HepG2 (cell line): ENCODE measurements around the gene AGXT. TPM values are rescaled to one million over a fixed set of nuclear protein-coding genes. Genes with fewer than 3 reads are reported as not detected.

ENCODE experiments used
- EP300 ChIP-seq, 3 experiments: sonication (generic) in 1 of 3; formaldehyde crosslinking in 1 of 3; IDR thresholded peaks; 2 replicates each; pipeline versions ENCODE4 v1.5.1 to v1.6.1; 2011 to 2020; ENCODE audit warnings: low read depth in 2 of 3, low read length in 2 of 3, borderline replicate concordance in 1 of 3, improper control_type of control experiment in 1 of 3, mild to moderate bottlenecking in 1 of 3, missing genetic modification reagents in 1 of 3, moderate library complexity in 1 of 3
- IKZF4 ChIP-seq: sonication (generic); formaldehyde crosslinking; IDR thresholded peaks from 2 replicates; pipeline ENCODE4 v1.5.1; 2020; ENCODE audit warnings: borderline replicate concordance, mild to moderate bottlenecking, low read depth, missing genetic modification reagents; ENCODE audit errors: not compliant biosample characterization
- RAD21 ChIP-seq: fragments of 450-650 bp; formaldehyde crosslinking; IDR thresholded peaks from 2 replicates; pipeline ENCODE4 v1.5.0; 2020; ENCODE audit warnings: mild to moderate bottlenecking
- RFX3 ChIP-seq: IDR thresholded peaks from 2 replicates; pipeline ENCODE4 v1.6.1; 2016; ENCODE audit warnings: missing biosample characterization, missing genetic modification reagents
- RXRB ChIP-seq: IDR thresholded peaks from 2 replicates; pipeline ENCODE4 v1.6.1; 2016; ENCODE audit warnings: borderline replicate concordance, missing genetic modification reagents, missing compliant biosample characterization
- SOX6 ChIP-seq, 2 experiments: fragments of 450-650 bp in 1 of 2; sonication (generic) in 1 of 2; formaldehyde crosslinking in 1 of 2; IDR thresholded peaks; 2 replicates each; pipeline versions ENCODE4 v1.4.0 to v1.6.1; 2017 to 2020; ENCODE audit warnings: antibody characterized with exemption in 1 of 2, mild to moderate bottlenecking in 1 of 2, missing genetic modification reagents in 1 of 2
- STAG1 ChIP-seq: sonication (generic); formaldehyde crosslinking; IDR thresholded peaks from 2 replicates; pipeline ENCODE4 v1.4.0; 2020; ENCODE audit warnings: missing genetic modification reagents
- WIZ ChIP-seq: sonication (generic); formaldehyde crosslinking; IDR thresholded peaks from 2 replicates; pipeline ENCODE4 v1.5.1; 2020; ENCODE audit warnings: mild to moderate bottlenecking, missing genetic modification reagents
- ZNF124 ChIP-seq: sonication (generic); formaldehyde crosslinking; IDR thresholded peaks from 2 replicates; pipeline ENCODE4 v1.4.0; 2020; ENCODE audit warnings: missing genetic modification reagents
- ZNF354B ChIP-seq: sonication (generic); formaldehyde crosslinking; IDR thresholded peaks from 2 replicates; pipeline ENCODE4 v1.8.0; 2022; ENCODE audit warnings: mild to moderate bottlenecking, missing genetic modification reagents
- ZNF564 ChIP-seq: sonication (generic); formaldehyde crosslinking; IDR thresholded peaks from 2 replicates; pipeline ENCODE4 v1.8.1; 2023; ENCODE audit warnings: mild to moderate bottlenecking, missing genetic modification reagents
- ZNF75D ChIP-seq: sonication (generic); formaldehyde crosslinking; IDR thresholded peaks from 2 replicates; pipeline ENCODE4 v1.8.1; 2023; ENCODE audit warnings: missing genetic modification reagents, mild to moderate bottlenecking, borderline replicate concordance
- polyA plus RNA-seq, 8 experiments: library from polyadenylated mRNA; depleted of rRNA in 3 of 8; stranded (reverse) in 7 of 8; unstranded in 1 of 8; fragments of >200 nt; fragmentation: Illumina TruSeq in 4 of 8; extraction: Trizol in 4 of 8; gene quantifications; 2 replicates each; pipeline versions ENCODE4 v1.2.1 to v1.2.3, GENCODE V29; 2011 to 2016; ENCODE audit warnings: low read depth in 4 of 8, missing spikeins in 1 of 8, mixed read lengths in 1 of 8; ENCODE audit not compliant: insufficient read depth in 1 of 8
- total RNA-seq, 5 experiments: library from RNA; depleted of rRNA; stranded (reverse); fragments of >200 nt; fragmentation: Illumina TruSeq; extraction: Trizol; gene quantifications; 2 replicates each; pipeline ENCODE4 v1.2.3, GENCODE V29; 2016; ENCODE audit warnings: low read depth in 1 of 5
- TF ChIP-seq, protein P1 (sequence below), 2 experiments: fragments of 450-650 bp in 1 of 2; sonication (generic) in 1 of 2; formaldehyde crosslinking; IDR thresholded peaks; 2 replicates each; pipeline versions ENCODE4 v1.5.0 to v1.8.0; 2020 to 2022; ENCODE audit warnings: mild to moderate bottlenecking in 1 of 2, missing genetic modification reagents in 1 of 2
- TF ChIP-seq, protein P2 (sequence below): sonication (generic); formaldehyde crosslinking; IDR thresholded peaks from 2 replicates; pipeline ENCODE4 v1.4.0; 2020; ENCODE audit warnings: missing genetic modification reagents, low read depth, mild to moderate bottlenecking, borderline replicate concordance
- TF ChIP-seq, protein P3 (sequence below): sonication (generic); formaldehyde crosslinking; IDR thresholded peaks from 2 replicates; pipeline ENCODE4 v1.9.0; 2022; ENCODE audit warnings: missing genetic modification reagents, mild to moderate bottlenecking, borderline replicate concordance
- TF ChIP-seq, protein P4 (sequence below): sonication (generic); formaldehyde crosslinking; IDR thresholded peaks from 2 replicates; pipeline ENCODE4 v1.4.0; 2020; ENCODE audit warnings: missing genetic modification reagents

The AGXT gene
- total and polyA plus RNA-seq, 2 of the 13 experiments (the other 11 are each of a cell fraction or from before 2014, with no cell fraction given), result 41.9 to 96.1 TPM

DNA sequence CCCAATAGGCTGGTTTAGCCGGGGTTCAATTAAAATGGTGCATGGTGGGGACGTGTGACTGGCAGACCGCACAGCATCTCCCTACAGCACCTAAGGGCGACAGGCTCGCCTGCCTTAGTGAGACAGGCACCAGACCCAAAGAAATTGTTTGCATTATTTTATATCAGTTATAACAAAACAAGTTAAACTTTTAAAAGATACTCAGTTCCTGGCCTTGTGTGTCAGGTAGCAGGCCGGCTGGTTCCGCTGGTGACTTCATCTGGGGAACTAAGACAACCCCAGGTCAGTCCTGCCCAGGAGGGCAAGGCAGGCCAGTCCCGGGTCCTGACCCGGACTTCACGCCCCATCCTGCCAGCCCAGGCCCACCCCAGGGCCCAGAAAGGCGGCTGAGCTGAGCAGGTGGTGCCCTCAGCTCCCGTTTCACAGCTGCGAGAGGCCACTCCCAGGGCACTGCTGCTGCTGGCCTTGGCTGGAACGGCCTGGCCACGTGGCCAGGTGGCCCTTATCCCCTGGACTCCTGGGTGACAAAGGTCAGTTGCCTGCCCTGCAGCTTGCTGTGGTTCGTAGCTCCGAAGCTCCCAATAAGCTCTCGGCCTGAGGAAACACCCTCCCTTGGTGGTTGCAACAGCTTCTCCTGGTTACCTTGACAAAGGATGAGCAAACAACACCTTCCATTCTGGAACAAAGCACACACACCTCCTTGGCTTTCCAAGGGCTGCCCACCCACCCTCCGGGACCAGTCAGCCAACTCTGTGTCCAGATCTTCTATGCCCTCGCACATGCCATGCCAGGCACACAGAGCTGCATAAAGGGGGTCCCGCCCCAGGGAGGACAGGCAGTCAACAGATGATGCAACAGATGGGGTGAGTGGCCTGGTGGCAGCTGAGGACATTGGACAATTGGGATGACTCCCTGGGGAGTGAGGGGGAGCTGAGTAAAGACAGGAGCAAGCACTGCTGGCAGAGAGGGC is 11.3 kb upstream of the AGXT start (continued):
- TF ChIP-seq RXRB (CRISPR knock-in tag), result peak; percentile 92
- TF ChIP-seq, protein P1, sequence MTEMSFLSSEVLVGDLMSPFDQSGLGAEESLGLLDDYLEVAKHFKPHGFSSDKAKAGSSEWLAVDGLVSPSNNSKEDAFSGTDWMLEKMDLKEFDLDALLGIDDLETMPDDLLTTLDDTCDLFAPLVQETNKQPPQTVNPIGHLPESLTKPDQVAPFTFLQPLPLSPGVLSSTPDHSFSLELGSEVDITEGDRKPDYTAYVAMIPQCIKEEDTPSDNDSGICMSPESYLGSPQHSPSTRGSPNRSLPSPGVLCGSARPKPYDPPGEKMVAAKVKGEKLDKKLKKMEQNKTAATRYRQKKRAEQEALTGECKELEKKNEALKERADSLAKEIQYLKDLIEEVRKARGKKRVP (CRISPR knock-in tag; IDR thresholded peaks at IDR 0.05), result peak; percentile 81 to 99; a peak in 3 of 4 replicates
- TF ChIP-seq, protein P2, sequence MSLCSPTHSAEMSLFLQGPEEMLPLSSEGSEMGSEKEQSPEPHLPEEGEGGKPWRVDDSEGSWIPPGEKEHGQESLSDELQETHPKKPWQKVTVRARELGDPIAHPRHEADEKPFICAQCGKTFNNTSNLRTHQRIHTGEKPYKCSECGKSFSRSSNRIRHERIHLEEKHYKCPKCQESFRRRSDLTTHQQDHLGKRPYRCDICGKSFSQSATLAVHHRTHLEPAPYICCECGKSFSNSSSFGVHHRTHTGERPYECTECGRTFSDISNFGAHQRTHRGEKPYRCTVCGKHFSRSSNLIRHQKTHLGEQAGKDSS (CRISPR knock-in tag), result peak; percentile 99
- TF ChIP-seq EP300 (IDR thresholded peaks at IDR 0.05; ENCODE audit: low read depth in 2 of 2, low read length in 2 of 2), result peak; percentile 87 to 94
- TF ChIP-seq EP300 (CRISPR knock-in tag; IDR thresholded peaks at IDR 0.05; ENCODE audit: borderline replicate concordance), result peak; percentile 84; the same call in 1 of the 2 replicates
- TF ChIP-seq ZNF564 (CRISPR knock-in tag), result peak; percentile 95
- TF ChIP-seq, protein P3, sequence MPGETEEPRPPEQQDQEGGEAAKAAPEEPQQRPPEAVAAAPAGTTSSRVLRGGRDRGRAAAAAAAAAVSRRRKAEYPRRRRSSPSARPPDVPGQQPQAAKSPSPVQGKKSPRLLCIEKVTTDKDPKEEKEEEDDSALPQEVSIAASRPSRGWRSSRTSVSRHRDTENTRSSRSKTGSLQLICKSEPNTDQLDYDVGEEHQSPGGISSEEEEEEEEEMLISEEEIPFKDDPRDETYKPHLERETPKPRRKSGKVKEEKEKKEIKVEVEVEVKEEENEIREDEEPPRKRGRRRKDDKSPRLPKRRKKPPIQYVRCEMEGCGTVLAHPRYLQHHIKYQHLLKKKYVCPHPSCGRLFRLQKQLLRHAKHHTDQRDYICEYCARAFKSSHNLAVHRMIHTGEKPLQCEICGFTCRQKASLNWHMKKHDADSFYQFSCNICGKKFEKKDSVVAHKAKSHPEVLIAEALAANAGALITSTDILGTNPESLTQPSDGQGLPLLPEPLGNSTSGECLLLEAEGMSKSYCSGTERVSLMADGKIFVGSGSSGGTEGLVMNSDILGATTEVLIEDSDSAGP (CRISPR knock-in tag), result peak; percentile 95
- peak; percentile 72 for TF ChIP-seq RFX3 (CRISPR knock-in tag)
- TF ChIP-seq ZNF354B (CRISPR knock-in tag), result no peak
- peak; percentile 94 for TF ChIP-seq IKZF4 (CRISPR knock-in tag)
- peak; percentile 40; the same call in 1 of the 2 replicates for TF ChIP-seq STAG1
- peak; percentile 90 for TF ChIP-seq ZNF124 (CRISPR knock-in tag)
- TF ChIP-seq RAD21 (CRISPR knock-in tag), result no peak; the same call in 1 of the 2 replicates
- TF ChIP-seq, protein P4, sequence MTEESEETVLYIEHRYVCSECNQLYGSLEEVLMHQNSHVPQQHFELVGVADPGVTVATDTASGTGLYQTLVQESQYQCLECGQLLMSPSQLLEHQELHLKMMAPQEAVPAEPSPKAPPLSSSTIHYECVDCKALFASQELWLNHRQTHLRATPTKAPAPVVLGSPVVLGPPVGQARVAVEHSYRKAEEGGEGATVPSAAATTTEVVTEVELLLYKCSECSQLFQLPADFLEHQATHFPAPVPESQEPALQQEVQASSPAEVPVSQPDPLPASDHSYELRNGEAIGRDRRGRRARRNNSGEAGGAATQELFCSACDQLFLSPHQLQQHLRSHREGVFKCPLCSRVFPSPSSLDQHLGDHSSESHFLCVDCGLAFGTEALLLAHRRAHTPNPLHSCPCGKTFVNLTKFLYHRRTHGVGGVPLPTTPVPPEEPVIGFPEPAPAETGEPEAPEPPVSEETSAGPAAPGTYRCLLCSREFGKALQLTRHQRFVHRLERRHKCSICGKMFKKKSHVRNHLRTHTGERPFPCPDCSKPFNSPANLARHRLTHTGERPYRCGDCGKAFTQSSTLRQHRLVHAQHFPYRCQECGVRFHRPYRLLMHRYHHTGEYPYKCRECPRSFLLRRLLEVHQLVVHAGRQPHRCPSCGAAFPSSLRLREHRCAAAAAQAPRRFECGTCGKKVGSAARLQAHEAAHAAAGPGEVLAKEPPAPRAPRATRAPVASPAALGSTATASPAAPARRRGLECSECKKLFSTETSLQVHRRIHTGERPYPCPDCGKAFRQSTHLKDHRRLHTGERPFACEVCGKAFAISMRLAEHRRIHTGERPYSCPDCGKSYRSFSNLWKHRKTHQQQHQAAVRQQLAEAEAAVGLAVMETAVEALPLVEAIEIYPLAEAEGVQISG (CRISPR knock-in tag), result peak; percentile 94
- TF ChIP-seq WIZ, result peak; percentile 98
- TF ChIP-seq ZNF75D, result no peak
- no peak for TF ChIP-seq SOX6 (IDR thresholded peaks at IDR 0.05)
- TF ChIP-seq SOX6 (CRISPR knock-in tag; IDR thresholded peaks at IDR 0.05), result peak; percentile 99
